HL-60 (cell line): ENCODE data around the gene MGME1.

Experiments
- DNase-seq, 2 experiments: peaks; one replicate each; pipeline ENCODE4 v3.0.0-alpha.2; 2010 to 2020; ENCODE audit warnings: low read depth in 1 of 2, low spot score in 1 of 2
- H3K27ac ChIP-seq: fragments of 250-450 bp; sonication (Bioruptor Pico); replicated peaks from 2 replicates; pipeline ENCODE4 v1.5.1; 2020; ENCODE audit warnings: mild to moderate bottlenecking, moderate library complexity
- H3K27me3 ChIP-seq: fragments of 250-450 bp; sonication (Bioruptor Pico); 2 replicates; pipeline ENCODE4 v1.5.1; 2021; ENCODE audit warnings: mild to moderate bottlenecking, moderate library complexity; ENCODE audit not compliant: insufficient read depth, poor library complexity, severe bottlenecking
- H3K4me3 ChIP-seq: replicated peaks from 2 replicates; pipeline ENCODE4 v1.5.1; 2011; ENCODE audit warnings: mild to moderate bottlenecking, control low read depth, low read length; ENCODE audit not compliant: insufficient read depth
- CTCF ChIP-seq: IDR thresholded peaks from one replicate; pipeline ENCODE4 v1.5.1; 2011; ENCODE audit warnings: low read length, control low read depth, inconsistent platforms; ENCODE audit not compliant: insufficient read depth
- GABPA ChIP-seq: IDR thresholded peaks from 2 replicates; pipeline ENCODE4 v1.6.1; 2012; ENCODE audit warnings: low read depth
- POLR2AphosphoS5 ChIP-seq: IDR thresholded peaks from 2 replicates; pipeline ENCODE4 v1.6.1; 2012; ENCODE audit warnings: low read depth
- REST ChIP-seq: IDR thresholded peaks from 2 replicates; pipeline ENCODE4 v1.6.1; 2012; ENCODE audit warnings: low read depth; ENCODE audit not compliant: insufficient replicate concordance
- SPI1 ChIP-seq: IDR thresholded peaks from 2 replicates; pipeline ENCODE4 v1.6.1; 2012; ENCODE audit warnings: low read depth, mild to moderate bottlenecking, borderline replicate concordance

Gene MGME1

GRCh38 chr20:17935186-17935585, 33.6 kb upstream of the MGME1 start:
- TF ChIP-seq POLR2AphosphoS5: no peak
- H3K4me3 ChIP-seq: no peak overlapping the region
- DNase-seq: no peak
- no peak overlapping the region for H3K27ac ChIP-seq
- H3K27me3 ChIP-seq: no peaks in the 10 kb centered on the region

GRCh38 chr20:17935761-17936160, 33.1 kb upstream of the MGME1 start:
- H3K27me3 ChIP-seq: no peaks in the 10 kb centered on the region
- no peak overlapping the region for H3K27ac ChIP-seq
- no peak for TF ChIP-seq SPI1
- TF ChIP-seq CTCF: no peak
- no peak for TF ChIP-seq POLR2AphosphoS5
- no peak for TF ChIP-seq GABPA
- TF ChIP-seq REST: no peak
- H3K4me3 ChIP-seq: no peak overlapping the region
- no peak for DNase-seq

GRCh38 chr20:17936286-17936760, 32.5 kb upstream of the MGME1 start:
- H3K27me3 ChIP-seq: no peaks in the 10 kb centered on the region
- no peak overlapping the region for H3K4me3 ChIP-seq
- no peak overlapping the region for H3K27ac ChIP-seq
- no peak for TF ChIP-seq POLR2AphosphoS5
- no peak for TF ChIP-seq CTCF
- TF ChIP-seq REST: no peak
- TF ChIP-seq GABPA: no peak
- no peak for TF ChIP-seq SPI1
- no peak for DNase-seq

- no peak for TF ChIP-seq GABPA
- TF ChIP-seq REST: no peak
- TF ChIP-seq CTCF: no peak
- TF ChIP-seq POLR2AphosphoS5: no peak
- no peak for TF ChIP-seq SPI1
- DNase-seq: no peak
- Histone ChIP-seq H3K4me3 (no peak overlapping the region), H3K27ac (no peak overlapping the region), H3K27me3 (no peaks in the 10 kb centered on the region)
Observed at GRCh38 chr20:17936761-17937732, 31.8 kb upstream of the MGME1 start.
